Stimulated activated naive CD8-positive, alpha-beta T cell treated with anti-CD3 and anti-CD28 coated beads, Interleukin-15, amount 100 ng/mL, for 72 hours (primary cell): Measurements from ENCODE around the gene MED14.

Experiments
- ATAC-seq: fragments of 150-1000 bp; cut with Tn5 transposase; 2 replicates; pipeline ENCODE4 v1.10.0; 2021; ENCODE audit warnings: mild to moderate bottlenecking, moderate library complexity
- DNase-seq, 2 donors: peaks; one replicate each; pipeline ENCODE4 v3.0.0; 2021 to 2022
- H3K27ac Mint-ChIP-seq, 2 donors: one replicate each; pipeline ENCODE4 v1.8.0; 2022; ENCODE audit warnings: mild to moderate bottlenecking in 2 of 2, mixed read lengths in 2 of 2, moderate library complexity in 2 of 2
- H3K27me3 Mint-ChIP-seq: one replicate; pipeline ENCODE4 v1.8.0; 2022; ENCODE audit warnings: mixed read lengths
- H3K4me1 Mint-ChIP-seq: one replicate; pipeline ENCODE4 v1.8.0; 2022; ENCODE audit warnings: mild to moderate bottlenecking, mixed read lengths
- H3K4me3 Mint-ChIP-seq, 2 donors: one replicate each; pipeline ENCODE4 v1.8.0; 2022; ENCODE audit warnings: mild to moderate bottlenecking in 2 of 2, mixed read lengths in 2 of 2, moderate library complexity in 1 of 2
- H3K9me3 Mint-ChIP-seq, 2 donors: one replicate each; pipeline ENCODE4 v1.8.0; 2022; ENCODE audit warnings: mixed read lengths in 2 of 2

MED14 gene

DNA sequence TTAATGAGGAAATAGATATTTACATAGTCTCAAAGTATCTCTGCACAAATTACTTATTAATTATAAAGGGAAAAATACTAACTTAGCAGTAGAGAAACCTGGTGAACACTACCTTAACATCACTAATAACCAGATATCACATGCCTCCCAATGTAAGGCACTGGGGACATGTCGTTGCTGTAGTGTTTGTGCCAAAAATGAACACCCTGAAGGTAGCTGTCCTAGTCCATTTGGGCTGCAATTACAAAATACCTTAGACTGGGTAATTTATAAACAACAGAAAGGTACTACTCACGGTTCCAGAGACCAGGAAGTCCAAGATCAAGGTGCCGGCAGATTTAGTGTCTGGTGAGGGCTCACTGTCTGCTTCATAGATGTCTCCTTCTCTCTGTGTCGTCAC is 122.8 kb downstream of the MED14 start:
- Mint-ChIP-seq H3K27me3 (no peaks in the 10 kb centered on the region), H3K9me3 (no peaks in the 10 kb centered on the region), H3K27ac (no peak overlapping the region), H3K4me1 (no peaks in the 10 kb centered on the region), H3K4me3 (no peak overlapping the region)
- no peak for ATAC-seq
- DNase-seq, result no peak

DNA sequence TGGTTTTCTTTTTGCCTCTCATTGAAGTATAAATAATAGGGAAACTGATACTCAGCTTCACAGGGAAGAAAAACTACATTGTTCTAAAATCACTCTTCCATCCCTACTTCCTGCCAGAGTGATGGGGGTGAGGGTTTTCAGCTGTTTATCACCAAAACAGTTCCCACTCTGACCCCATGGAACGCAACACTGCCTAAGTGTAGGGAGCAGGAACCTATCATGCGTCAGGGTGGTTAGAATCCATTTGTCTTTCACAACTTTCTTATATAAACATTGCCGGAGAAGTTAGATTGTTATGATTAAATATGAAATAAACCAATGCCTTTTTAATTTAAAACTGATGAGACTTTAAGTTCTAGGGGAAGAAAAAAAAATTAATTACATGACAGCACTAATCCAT is 128.0 kb downstream of the MED14 start:
- Mint-ChIP-seq H3K4me3 (no peak overlapping the region), H3K4me1 (no peaks in the 10 kb centered on the region), H3K27ac (no peak overlapping the region), H3K9me3 (no peaks in the 10 kb centered on the region), H3K27me3 (no peaks in the 10 kb centered on the region)
- no peak for DNase-seq
- no peak for ATAC-seq

DNA sequence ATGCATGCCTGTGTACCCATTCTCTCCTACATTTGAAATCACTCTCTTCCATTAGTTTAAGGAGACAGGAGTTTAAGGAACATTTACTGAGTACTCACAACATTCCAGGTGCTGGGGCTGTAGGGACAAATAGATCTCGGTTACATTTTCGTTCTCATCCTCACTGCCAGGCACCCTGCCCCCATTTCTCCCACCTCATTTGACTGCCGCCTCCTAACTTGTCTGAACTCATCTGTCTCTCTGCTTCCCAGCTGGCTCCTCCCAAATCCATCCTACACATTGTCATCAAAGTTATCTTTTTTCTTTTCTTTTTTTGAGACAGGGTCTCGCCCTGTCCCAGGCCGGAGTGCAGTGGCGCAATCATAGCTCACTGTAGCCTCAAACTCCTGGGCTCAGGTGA is 131.9 kb downstream of the MED14 start:
- no peaks in the 10 kb centered on the region for H3K4me1 Mint-ChIP-seq
- DNase-seq (no peak), ATAC-seq (no peak)
- H3K27me3 Mint-ChIP-seq, result no peaks in the 10 kb centered on the region
- no peaks in the 10 kb centered on the region for H3K9me3 Mint-ChIP-seq
- no peak overlapping the region for H3K4me3 Mint-ChIP-seq
- H3K27ac Mint-ChIP-seq, result peak overlapping the region; percentile 27 to 85
